ENCODE results near the gene SLC25A34.

DNA sequence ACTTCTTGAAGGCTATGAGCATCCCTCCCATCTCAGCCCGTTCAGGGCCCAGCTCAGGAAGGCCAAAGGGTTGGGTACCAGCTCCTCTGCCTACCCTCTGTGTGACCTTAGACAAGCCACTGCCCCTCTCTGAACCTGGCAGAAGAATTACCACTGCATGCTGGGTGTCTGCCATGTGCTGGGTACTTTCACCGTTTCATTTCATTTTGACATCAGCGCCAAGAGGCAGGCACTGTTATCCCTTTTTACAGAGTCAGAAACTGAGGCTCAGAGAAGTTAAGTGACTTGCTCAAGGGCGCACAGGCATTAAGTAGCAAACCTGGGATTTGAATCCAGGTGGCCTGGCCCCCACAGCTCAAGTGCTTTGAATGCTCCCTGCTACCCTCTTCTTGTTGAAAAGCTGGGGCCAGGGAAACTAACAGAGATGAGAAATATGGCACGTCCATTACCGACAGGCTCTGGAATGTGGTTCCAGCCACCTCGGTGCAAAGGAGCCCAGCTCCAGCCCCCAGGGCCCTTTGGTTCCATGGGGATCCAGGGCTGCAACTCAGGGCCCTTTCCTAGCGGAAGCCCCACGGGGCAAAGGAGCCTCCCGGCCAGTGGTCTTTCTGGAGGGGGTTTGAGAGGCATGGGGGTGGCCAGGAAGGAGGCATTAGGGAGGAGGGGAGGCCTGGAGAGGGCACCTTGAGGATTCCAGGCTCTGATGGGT is 12.8 kb downstream of the SLC25A34 start:
- TF ChIP-seq, protein P1, sequence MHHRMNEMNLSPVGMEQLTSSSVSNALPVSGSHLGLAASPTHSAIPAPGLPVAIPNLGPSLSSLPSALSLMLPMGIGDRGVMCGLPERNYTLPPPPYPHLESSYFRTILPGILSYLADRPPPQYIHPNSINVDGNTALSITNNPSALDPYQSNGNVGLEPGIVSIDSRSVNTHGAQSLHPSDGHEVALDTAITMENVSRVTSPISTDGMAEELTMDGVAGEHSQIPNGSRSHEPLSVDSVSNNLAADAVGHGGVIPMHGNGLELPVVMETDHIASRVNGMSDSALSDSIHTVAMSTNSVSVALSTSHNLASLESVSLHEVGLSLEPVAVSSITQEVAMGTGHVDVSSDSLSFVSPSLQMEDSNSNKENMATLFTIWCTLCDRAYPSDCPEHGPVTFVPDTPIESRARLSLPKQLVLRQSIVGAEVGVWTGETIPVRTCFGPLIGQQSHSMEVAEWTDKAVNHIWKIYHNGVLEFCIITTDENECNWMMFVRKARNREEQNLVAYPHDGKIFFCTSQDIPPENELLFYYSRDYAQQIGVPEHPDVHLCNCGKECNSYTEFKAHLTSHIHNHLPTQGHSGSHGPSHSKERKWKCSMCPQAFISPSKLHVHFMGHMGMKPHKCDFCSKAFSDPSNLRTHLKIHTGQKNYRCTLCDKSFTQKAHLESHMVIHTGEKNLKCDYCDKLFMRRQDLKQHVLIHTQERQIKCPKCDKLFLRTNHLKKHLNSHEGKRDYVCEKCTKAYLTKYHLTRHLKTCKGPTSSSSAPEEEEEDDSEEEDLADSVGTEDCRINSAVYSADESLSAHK (CRISPR knock-in tag; IDR thresholded peaks at IDR 0.05; ENCODE audit: borderline replicate concordance) = no peak
- TF ChIP-seq TBL1XR1 (IDR thresholded peaks at IDR 0.05; ENCODE audit: borderline replicate concordance, low read length, partially characterized antibody) (no peak), POLR2A (IDR thresholded peaks at IDR 0.05; ENCODE audit: insufficient read depth in 1 of 2, low read depth in 2 of 2, low read length in 2 of 2) (no peak)
- TF ChIP-seq, protein P2, sequence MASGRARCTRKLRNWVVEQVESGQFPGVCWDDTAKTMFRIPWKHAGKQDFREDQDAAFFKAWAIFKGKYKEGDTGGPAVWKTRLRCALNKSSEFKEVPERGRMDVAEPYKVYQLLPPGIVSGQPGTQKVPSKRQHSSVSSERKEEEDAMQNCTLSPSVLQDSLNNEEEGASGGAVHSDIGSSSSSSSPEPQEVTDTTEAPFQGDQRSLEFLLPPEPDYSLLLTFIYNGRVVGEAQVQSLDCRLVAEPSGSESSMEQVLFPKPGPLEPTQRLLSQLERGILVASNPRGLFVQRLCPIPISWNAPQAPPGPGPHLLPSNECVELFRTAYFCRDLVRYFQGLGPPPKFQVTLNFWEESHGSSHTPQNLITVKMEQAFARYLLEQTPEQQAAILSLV (CRISPR knock-in tag; IDR thresholded peaks at IDR 0.05; ENCODE audit: borderline replicate concordance) = no peak
- TF ChIP-seq, protein P3, sequence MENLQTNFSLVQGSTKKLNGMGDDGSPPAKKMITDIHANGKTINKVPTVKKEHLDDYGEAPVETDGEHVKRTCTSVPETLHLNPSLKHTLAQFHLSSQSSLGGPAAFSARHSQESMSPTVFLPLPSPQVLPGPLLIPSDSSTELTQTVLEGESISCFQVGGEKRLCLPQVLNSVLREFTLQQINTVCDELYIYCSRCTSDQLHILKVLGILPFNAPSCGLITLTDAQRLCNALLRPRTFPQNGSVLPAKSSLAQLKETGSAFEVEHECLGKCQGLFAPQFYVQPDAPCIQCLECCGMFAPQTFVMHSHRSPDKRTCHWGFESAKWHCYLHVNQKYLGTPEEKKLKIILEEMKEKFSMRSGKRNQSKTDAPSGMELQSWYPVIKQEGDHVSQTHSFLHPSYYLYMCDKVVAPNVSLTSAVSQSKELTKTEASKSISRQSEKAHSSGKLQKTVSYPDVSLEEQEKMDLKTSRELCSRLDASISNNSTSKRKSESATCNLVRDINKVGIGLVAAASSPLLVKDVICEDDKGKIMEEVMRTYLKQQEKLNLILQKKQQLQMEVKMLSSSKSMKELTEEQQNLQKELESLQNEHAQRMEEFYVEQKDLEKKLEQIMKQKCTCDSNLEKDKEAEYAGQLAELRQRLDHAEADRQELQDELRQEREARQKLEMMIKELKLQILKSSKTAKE (CRISPR knock-in tag; IDR thresholded peaks at IDR 0.05; ENCODE audit: borderline replicate concordance) = no peak
